Stimulated activated CD8-positive, alpha-beta memory T cell treated with anti-CD3 and anti-CD28 coated beads, Interleukin-15, amount 100 ng/mL, for 1 hour (primary cell): ENCODE measurements around the gene BCAR3.
"Not testable (repeated sequence)": the region's sequence is repeated elsewhere in the genome, so short reads cannot be mapped to it uniquely, and the experiment has no call there.

Experiments used
- DNase-seq: peaks from one replicate; pipeline ENCODE4 v3.0.0-alpha.2; 2020; ENCODE audit warnings: low read depth

Gene BCAR3

GRCh38 chr1:93597709-93598108, 83.9 kb downstream of the BCAR3 start:
- DNase-seq: no peak

GRCh38 chr1:93596329-93597089, 85.1 kb downstream of the BCAR3 start:
- DNase-seq: no peak

GRCh38 chr1:93595743-93596142, 85.9 kb downstream of the BCAR3 start:
- DNase-seq: no peak

- no peak for DNase-seq
Measured at GRCh38 chr1:93595266-93595665, 86.4 kb downstream of the BCAR3 start.

- DNase-seq: no peak
Measured at GRCh38 chr1:93594603-93594880, 87.1 kb downstream of the BCAR3 start.

GRCh38 chr1:93593854-93594602, 87.6 kb downstream of the BCAR3 start:
- DNase-seq: no peak

- DNase-seq: no peak
Measured at GRCh38 chr1:93592551-93592949, 89.1 kb downstream of the BCAR3 start.

GRCh38 chr1:93591676-93592550, 89.7 kb downstream of the BCAR3 start:
- no peak for DNase-seq

- DNase-seq: not testable (repeated sequence)
Measured at GRCh38 chr1:93591291-93591675, 90.4 kb downstream of the BCAR3 start.

GRCh38 chr1:93588955-93589354, 92.7 kb downstream of the BCAR3 start:
- no peak for DNase-seq

GRCh38 chr1:93588206-93588605, 93.4 kb downstream of the BCAR3 start:
- DNase-seq: no peak

GRCh38 chr1:93587354-93587753, 94.3 kb downstream of the BCAR3 start:
- no peak for DNase-seq

GRCh38 chr1:93585059-93585966, 96.3 kb downstream of the BCAR3 start:
- no peak for DNase-seq

- DNase-seq: no peak
Measured at GRCh38 chr1:93584261-93585003, 97.2 kb downstream of the BCAR3 start.

- no peak for DNase-seq
Measured at GRCh38 chr1:93581917-93582850, 99.5 kb downstream of the BCAR3 start.

GRCh38 chr1:93579891-93580290, 101.7 kb downstream of the BCAR3 start:
- no peak for DNase-seq

- no peak for DNase-seq
Measured at GRCh38 chr1:93578911-93579825, 102.5 kb downstream of the BCAR3 start.

GRCh38 chr1:93578433-93578830, 103.2 kb downstream of the BCAR3 start:
- no peak for DNase-seq
